HG03442 (cell line): ENCODE measurements around the gene MANF.
A peak's percentile ranks its signal among the peaks of the same experiment; 100 is the strongest.

Source experiments
- ATAC-seq: cut with Tn5 transposase; IDR thresholded peaks from one replicate; pipeline ENCODE4 v1.9.1; 2021; ENCODE audit warnings: mild to moderate bottlenecking, moderate library complexity; ENCODE audit not compliant: unreplicated experiment

MANF gene

GRCh38 chr3:51429138-51429537 is 44.0 kb downstream of the MANF start:
- ATAC-seq = no peak

GRCh38 chr3:51434110-51434509 is 49.0 kb downstream of the MANF start:
- ATAC-seq = no peak

- ATAC-seq = peak; percentile 47
Measured at GRCh38 chr3:51434746-51435327, 49.7 kb downstream of the MANF start.

GRCh38 chr3:51436998-51437639 is 52.0 kb downstream of the MANF start:
- ATAC-seq = no peak
